Measurements from ENCODE around the gene PLCG1. TPM values are rescaled to one million over a fixed set of nuclear protein-coding genes. Genes with fewer than 3 reads are reported as not detected.

PLCG1 gene
- total RNA-seq, 4 donors from 2014 or later = 30.4 to 84.7 (median 47.8) TPM

DNA sequence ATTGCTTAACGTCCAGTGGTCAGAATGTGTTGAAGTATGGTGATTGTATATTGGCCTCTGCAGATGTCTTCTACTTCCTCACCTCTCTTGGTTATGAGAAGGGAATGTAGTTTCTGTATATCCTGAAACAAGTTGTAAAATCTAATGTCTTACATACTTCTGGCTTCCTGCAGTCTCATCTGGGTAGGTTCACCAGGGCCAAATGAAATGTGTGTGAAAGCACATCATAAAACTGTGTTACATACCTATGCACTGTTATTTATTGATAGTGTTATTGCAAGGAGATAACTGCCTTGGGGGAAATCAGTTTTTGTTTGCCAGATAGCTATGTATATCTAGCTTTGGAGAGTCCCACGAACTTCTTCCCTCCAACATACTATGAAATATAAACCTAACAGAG is 35.7 kb upstream of the PLCG1 start:
- DNase-seq = no peak
- no peaks in the 10 kb centered on the region for H3K9me3 ChIP-seq
- intact Hi-C loops (cut with DNase I) = no loop called here
- no peak overlapping the region for H3K4me3 ChIP-seq
- H3K27ac ChIP-seq = no peak overlapping the region
- H3K4me1 ChIP-seq = no peaks in the 10 kb centered on the region
- TF ChIP-seq, protein P1, sequence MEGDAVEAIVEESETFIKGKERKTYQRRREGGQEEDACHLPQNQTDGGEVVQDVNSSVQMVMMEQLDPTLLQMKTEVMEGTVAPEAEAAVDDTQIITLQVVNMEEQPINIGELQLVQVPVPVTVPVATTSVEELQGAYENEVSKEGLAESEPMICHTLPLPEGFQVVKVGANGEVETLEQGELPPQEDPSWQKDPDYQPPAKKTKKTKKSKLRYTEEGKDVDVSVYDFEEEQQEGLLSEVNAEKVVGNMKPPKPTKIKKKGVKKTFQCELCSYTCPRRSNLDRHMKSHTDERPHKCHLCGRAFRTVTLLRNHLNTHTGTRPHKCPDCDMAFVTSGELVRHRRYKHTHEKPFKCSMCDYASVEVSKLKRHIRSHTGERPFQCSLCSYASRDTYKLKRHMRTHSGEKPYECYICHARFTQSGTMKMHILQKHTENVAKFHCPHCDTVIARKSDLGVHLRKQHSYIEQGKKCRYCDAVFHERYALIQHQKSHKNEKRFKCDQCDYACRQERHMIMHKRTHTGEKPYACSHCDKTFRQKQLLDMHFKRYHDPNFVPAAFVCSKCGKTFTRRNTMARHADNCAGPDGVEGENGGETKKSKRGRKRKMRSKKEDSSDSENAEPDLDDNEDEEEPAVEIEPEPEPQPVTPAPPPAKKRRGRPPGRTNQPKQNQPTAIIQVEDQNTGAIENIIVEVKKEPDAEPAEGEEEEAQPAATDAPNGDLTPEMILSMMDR (IDR thresholded peaks at IDR 0.05) = no peak
- no peak for TF ChIP-seq POLR2A (IDR thresholded peaks at IDR 0.05)
- H3K36me3 ChIP-seq = peaks cover 0 to 99% (median 46%) of the 10 kb centered on the region in 3 donors
- WGBS, 2 donors = 82 to 88% methylated on average over 2 of the region's 2 CpGs
- H3K27me3 ChIP-seq = no peaks in the 10 kb centered on the region

DNA sequence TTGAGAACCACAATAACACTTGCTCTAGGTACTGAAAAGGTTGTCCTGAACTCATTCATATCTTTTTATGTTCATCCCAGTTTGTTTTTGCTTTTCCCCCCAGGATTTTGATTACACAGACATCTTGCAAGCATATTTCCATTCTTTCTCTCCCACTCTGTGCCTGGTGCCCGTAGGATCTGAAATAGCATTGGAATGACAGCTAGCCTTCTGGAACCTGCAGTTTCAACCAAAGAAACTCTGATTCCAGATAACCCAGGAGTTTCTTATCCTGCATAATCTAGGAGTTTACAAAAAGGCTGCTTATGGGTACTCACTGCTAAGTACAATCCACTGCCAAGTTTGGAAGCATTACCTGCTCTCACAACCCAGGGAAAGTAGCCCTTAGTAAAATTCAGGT is 28.8 kb upstream of the PLCG1 start:
- H3K4me1 ChIP-seq = no peaks in the 10 kb centered on the region
- TF ChIP-seq POLR2A (IDR thresholded peaks at IDR 0.05) = no peak
- TF ChIP-seq, protein P1 (IDR thresholded peaks at IDR 0.05) = no peak
- peaks cover 8 to 98% (median 20%) of the 10 kb centered on the region in 3 donors for H3K36me3 ChIP-seq
- no peaks in the 10 kb centered on the region for H3K9me3 ChIP-seq
- 86 to 88% methylated on average over 1 of the region's 1 CpG for WGBS, 2 donors
- no peak overlapping the region for H3K27ac ChIP-seq
- intact Hi-C loops (cut with DNase I) = no loop called here
- H3K4me3 ChIP-seq = no peak overlapping the region
- no peak for DNase-seq
- no peaks in the 10 kb centered on the region for H3K27me3 ChIP-seq

DNA sequence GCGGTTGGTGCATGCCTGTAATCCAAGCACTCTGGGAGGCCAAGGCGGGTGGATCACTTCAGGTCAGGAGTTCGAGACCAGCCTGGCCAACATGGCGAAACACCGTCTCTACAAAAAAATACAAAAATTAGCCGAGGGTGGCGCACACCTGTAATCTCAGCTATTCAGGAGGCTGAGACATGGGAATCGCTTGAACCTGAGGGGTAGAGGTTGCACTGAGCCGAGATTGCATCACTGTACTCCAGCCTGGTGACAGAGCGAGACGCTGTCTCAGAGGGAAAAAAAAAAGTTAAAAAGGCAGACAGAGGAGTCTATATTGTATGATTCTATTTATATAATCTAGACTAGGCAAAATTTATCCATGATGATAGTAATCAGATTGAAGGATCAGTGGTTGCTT is 27.3 kb upstream of the PLCG1 start:
- intact Hi-C loops (cut with DNase I) = no loop called here
- WGBS, 2 donors = 92 to 94% methylated on average over 11 of the region's 11 CpGs
- Histone ChIP-seq H3K4me1 (no peaks in the 10 kb centered on the region), H3K27ac (no peak overlapping the region), H3K4me3 (no peak overlapping the region), H3K9me3 (no peaks in the 10 kb centered on the region), H3K27me3 (no peaks in the 10 kb centered on the region), H3K36me3 (peaks cover 17 to 98% (median 27%) of the 10 kb centered on the region in 3 donors)
- DNase-seq = no peak
- no peak for TF ChIP-seq POLR2A (IDR thresholded peaks at IDR 0.05)
- TF ChIP-seq, protein P1 (IDR thresholded peaks at IDR 0.05) = no peak

DNA sequence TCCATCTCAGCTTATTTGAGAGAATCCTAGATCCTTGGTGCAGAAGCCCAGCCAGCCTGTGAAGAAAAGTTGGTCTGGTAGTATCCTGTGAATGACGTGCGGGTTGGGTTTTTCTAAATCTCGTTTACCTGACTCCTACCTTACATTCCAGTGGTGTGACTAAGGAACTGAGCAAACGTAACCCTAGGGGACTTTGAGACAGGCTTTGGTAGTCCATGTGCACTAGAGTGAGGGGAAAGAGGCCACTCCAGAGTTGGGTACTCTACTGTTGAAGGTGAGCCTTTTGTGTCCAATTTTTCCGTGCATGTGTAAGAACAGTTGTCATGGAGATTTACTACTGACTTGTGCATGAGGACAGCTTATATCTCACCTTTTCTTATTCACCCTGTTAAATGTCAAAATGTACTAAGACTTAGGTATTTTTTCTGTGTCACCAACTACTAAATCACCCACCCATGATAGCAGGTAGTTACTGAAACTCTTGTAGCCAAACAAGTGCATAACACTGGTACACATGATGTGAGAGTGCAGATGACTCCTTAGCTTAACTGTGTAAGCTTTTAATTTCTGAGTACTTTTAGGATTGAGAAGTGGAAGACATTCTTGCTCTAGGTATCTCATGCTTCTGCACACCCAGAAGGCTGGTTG is 26.3 kb upstream of the PLCG1 start:
- no peaks in the 10 kb centered on the region for H3K27me3 ChIP-seq

DNA sequence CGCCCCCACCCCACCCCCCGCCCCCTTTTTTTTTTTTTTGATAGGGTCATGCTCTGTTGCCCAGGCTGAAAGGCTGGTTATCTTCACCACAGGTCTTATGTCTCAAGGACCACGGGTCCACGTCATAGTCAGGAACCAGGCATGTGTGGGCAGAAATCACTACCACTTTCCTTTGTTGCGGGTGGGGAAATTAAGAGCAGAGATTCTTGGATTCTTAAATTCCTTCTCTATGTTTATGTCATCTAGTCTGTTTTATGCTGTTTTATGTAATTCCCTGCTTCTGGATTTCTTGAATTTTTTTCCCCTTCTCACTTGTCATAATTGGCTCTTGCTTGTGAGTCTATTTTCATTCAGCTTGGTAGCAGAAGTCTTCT is 25.8 kb upstream of the PLCG1 start:
- WGBS, 2 donors = 69 to 72% methylated on average over 5 of the region's 5 CpGs
- TF ChIP-seq, protein P1 (IDR thresholded peaks at IDR 0.05) = no peak
- no peak for TF ChIP-seq POLR2A (IDR thresholded peaks at IDR 0.05)
- DNase-seq = no peak

More for the DNA sequence above, 26.3 kb upstream of the PLCG1 start:
- Histone ChIP-seq H3K27ac (no peak overlapping the region), H3K36me3 (peaks cover 23 to 98% (median 37%) of the 10 kb centered on the region in 3 donors), H3K4me1 (no peaks in the 10 kb centered on the region), H3K4me3 (no peak overlapping the region), H3K9me3 (no peaks in the 10 kb centered on the region)
- intact Hi-C loops (cut with DNase I) = no loop called here
- no peak for TF ChIP-seq POLR2A (IDR thresholded peaks at IDR 0.05)
- TF ChIP-seq, protein P1 (IDR thresholded peaks at IDR 0.05) = no peak
- DNase-seq = no peak
- 81 to 86% methylated on average over 5 of the region's 5 CpGs for WGBS, 2 donors

More for the DNA sequence above, 25.8 kb upstream of the PLCG1 start:
- Histone ChIP-seq H3K9me3 (no peaks in the 10 kb centered on the region), H3K36me3 (peaks cover 23 to 98% (median 42%) of the 10 kb centered on the region in 3 donors), H3K4me3 (no peak overlapping the region), H3K27ac (no peak overlapping the region), H3K27me3 (no peaks in the 10 kb centered on the region), H3K4me1 (no peaks in the 10 kb centered on the region)
- intact Hi-C loops (cut with DNase I) = no loop called here
